Activated T-helper 2 cell treated with anti-CD3 and anti-CD28 coated beads, Interferon-gamma antibody, Interleukin-2, Interleukin-4, amounts not matched to agents 10 μg/mL and 5 μg/mL and 100 μg/mL, durations not matched to agents 14 hours and 24 hours and 36 hours (primary cell): Measurements from ENCODE around the gene SERPINA5. TPM values are rescaled to one million over a fixed set of nuclear protein-coding genes. Genes with fewer than 3 reads are reported as not detected.
"Not testable (repeated sequence)": the region's sequence is repeated elsewhere in the genome, so short reads cannot be mapped to it uniquely, and the experiment has no call there.

Experiments used
- DNase-seq: peaks from one replicate; pipeline ENCODE4 v3.0.0; 2021; ENCODE audit warnings: low spot score
- H3K27ac Mint-ChIP-seq: one replicate; pipeline ENCODE4 v1.8.0; 2021; ENCODE audit warnings: mixed read lengths
- H3K27me3 Mint-ChIP-seq: one replicate; pipeline ENCODE4 v1.8.0; 2021; ENCODE audit warnings: low read depth, mixed read lengths
- H3K36me3 Mint-ChIP-seq: one replicate; pipeline ENCODE4 v1.8.0; 2021; ENCODE audit warnings: low read depth, mixed read lengths
- H3K4me1 Mint-ChIP-seq: one replicate; pipeline ENCODE4 v1.8.0; 2021; ENCODE audit warnings: low read depth, mixed read lengths
- H3K4me3 Mint-ChIP-seq: one replicate; pipeline ENCODE4 v1.8.0; 2021; ENCODE audit warnings: low read depth, mild to moderate bottlenecking, moderate library complexity, mixed read lengths
- H3K9me3 Mint-ChIP-seq: one replicate; pipeline ENCODE4 v1.8.0; 2021; ENCODE audit warnings: mixed read lengths
- intact Hi-C: fragments of 100-400 bp; cut with micrococcal nuclease; formaldehyde crosslinking; loops from one replicate; pipeline ENCODE4 v1.15.1; 2023
- total RNA-seq: library from RNA; stranded (reverse); gene quantifications from 2 replicates; pipeline ENCODE4 v1.2.3, GENCODE V29; 2022

The SERPINA5 gene
- total RNA-seq, 1 donor from 2014 or later: not detected

- Mint-ChIP-seq H3K4me1 (no peaks in the 10 kb centered on the region), H3K9me3 (no peaks in the 10 kb centered on the region), H3K36me3 (no peaks in the 10 kb centered on the region), H3K27ac (no peak overlapping the region), H3K27me3 (no peaks in the 10 kb centered on the region), H3K4me3 (no peak overlapping the region)
- intact Hi-C loops: no loop called here
- no peak for DNase-seq
These were observed 21.5 kb downstream of the SERPINA5 start for GRCh38 chr14:94602722-94603121.

DNA sequence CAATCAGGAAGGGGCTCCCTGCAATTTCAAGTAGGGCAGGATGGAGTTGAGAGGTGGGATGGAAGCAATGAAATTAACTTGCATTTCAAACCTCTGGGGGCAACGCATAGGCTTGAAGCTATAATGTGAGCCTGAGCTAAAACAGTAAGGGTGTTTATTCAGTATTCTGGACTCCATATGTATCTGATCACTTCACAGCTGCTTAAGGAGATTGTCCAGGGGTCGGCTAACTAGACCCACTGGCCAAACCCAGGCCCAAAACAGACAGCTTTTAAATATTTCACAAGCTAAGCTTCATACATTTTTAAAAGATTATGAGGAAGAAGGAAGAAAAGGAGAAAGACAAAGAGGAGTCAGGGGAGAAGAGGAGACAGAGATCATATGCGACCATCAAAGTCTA, 24.1 kb downstream of the SERPINA5 start:
- intact Hi-C loops: no loop called here
- Mint-ChIP-seq H3K4me1 (no peaks in the 10 kb centered on the region), H3K27ac (no peak overlapping the region), H3K27me3 (no peaks in the 10 kb centered on the region), H3K9me3 (no peaks in the 10 kb centered on the region), H3K4me3 (no peak overlapping the region), H3K36me3 (no peaks in the 10 kb centered on the region)
- no peak for DNase-seq

- H3K4me1 Mint-ChIP-seq, H3K27ac Mint-ChIP-seq, DNase-seq, H3K4me3 Mint-ChIP-seq, H3K9me3 Mint-ChIP-seq, H3K36me3 Mint-ChIP-seq, intact Hi-C loops, H3K27me3 Mint-ChIP-seq: not testable (repeated sequence)
These were observed 27.7 kb downstream of the SERPINA5 start for GRCh38 chr14:94608966-94609365.

DNA sequence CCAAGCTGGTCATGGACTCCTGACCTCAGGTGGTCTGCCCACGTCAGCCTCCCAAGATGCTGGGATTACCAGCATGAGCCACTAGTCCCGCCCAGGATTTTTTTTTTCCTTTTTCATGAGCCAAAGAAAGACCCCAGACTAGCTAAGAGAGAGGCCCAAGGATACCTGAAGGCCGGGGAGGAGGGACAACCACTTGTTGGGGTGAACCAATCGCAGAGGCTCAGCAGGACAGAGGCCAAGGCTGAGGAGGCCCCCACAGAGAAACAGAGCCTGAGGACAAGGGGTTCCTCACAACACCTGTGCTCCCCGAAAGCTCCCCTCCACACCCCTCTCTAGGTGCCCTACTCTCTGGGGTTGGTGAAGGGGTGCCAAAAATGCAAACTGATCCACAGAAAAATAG, 30.0 kb downstream of the SERPINA5 start:
- H3K4me3 Mint-ChIP-seq: no peak overlapping the region
- no peak overlapping the region for H3K27ac Mint-ChIP-seq
- H3K36me3 Mint-ChIP-seq: no peaks in the 10 kb centered on the region
- no peaks in the 10 kb centered on the region for H3K27me3 Mint-ChIP-seq
- no peak for DNase-seq
- H3K4me1 Mint-ChIP-seq: no peaks in the 10 kb centered on the region
- intact Hi-C loops: no loop called here
- H3K9me3 Mint-ChIP-seq: no peaks in the 10 kb centered on the region

- H3K27ac Mint-ChIP-seq: no peak within 1 kb of the TSS
- peaks cover 6% of the 10 kb centered on the region for H3K9me3 Mint-ChIP-seq
- H3K27me3 Mint-ChIP-seq: no peaks in the 10 kb centered on the region
- no peak within 1 kb of the TSS for H3K4me3 Mint-ChIP-seq
- no peak for DNase-seq
- no peaks in the 10 kb centered on the region for H3K4me1 Mint-ChIP-seq
- intact Hi-C loops: no loop called here
- no peaks in the 10 kb centered on the region for H3K36me3 Mint-ChIP-seq
These were observed 30.9 kb downstream of the SERPINA5 start, which contains the start of gene SERPINA3 for GRCh38 chr14:94612174-94612573. SERPINA3 (plus strand) TSS chr14:94612391; CDS start chr14:94614442, 2,051 bp downstream.

DNA sequence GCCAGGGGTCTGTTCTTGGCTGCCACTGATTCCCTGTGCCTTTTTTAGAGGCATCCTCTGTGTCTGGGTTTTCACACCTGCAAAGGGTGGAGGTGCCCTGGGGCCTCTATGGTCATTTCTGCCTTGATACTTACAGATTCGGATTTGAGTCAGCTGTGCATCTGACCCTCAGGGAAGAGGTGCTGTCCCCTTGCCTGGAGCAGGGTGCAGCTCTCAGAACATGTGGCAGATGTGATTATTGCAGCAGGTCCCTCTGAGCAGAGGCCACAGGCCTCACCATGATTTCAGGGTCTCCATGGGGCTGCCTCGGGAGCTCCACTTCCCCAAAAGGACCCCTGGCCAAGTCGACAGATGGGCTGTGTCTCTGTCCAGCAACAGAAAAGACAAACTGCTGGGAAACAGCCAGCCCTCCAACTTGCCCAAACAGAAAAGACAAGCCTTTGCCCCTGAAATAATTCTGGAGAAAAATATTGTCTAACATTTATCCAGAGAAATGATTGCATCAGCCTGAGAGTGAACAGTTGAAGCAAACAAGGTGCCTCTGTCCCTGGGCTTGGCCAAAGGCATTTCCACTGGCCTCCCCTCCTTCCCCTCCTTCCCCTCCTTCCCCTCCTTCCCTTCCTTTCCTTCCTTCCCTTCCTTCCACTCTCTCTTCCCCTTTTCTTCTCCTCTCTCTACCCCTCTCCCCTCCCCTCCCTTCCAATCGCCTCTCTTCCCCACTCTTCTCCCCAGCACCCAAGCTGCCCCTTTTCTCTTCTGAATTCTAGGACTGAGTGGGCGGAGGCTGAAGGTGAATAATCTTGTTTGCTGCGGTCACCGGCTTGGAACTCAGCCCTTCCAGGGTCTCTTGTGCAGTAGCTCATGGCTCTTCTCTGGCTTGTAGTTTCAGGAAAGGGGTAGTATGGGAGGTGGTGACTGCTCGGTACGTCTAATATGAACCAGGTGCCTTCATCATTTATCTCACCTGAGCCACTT, 31.6 kb downstream of the SERPINA5 start:
- Mint-ChIP-seq H3K27me3 (no peaks in the 10 kb centered on the region), H3K27ac (no peak overlapping the region), H3K9me3 (peaks cover 13% of the 10 kb centered on the region), H3K4me1 (no peaks in the 10 kb centered on the region), H3K4me3 (no peak overlapping the region), H3K36me3 (no peaks in the 10 kb centered on the region)
- intact Hi-C loops: no loop called here
- no peak for DNase-seq

GRCh38 chr14:94613720-94614644, 32.8 kb downstream of the SERPINA5 start:
- peaks cover 23% of the 10 kb centered on the region for H3K9me3 Mint-ChIP-seq
- intact Hi-C loops: no loop called here
- H3K36me3 Mint-ChIP-seq: no peaks in the 10 kb centered on the region
- H3K27me3 Mint-ChIP-seq: no peaks in the 10 kb centered on the region
- no peak overlapping the region for H3K4me3 Mint-ChIP-seq
- no peak for DNase-seq
- no peak overlapping the region for H3K27ac Mint-ChIP-seq
- H3K4me1 Mint-ChIP-seq: no peaks in the 10 kb centered on the region

DNA sequence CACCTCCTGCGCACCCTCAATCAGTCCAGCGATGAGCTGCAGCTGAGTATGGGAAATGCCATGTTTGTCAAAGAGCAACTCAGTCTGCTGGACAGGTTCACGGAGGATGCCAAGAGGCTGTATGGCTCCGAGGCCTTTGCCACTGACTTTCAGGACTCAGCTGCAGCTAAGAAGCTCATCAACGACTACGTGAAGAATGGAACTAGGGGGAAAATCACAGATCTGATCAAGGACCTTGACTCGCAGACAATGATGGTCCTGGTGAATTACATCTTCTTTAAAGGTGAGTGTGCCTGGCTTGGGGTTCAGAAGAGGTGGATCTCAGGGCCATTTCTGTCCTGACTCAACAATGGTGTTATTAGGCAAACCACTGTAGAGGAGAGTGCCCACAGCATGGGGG, 33.6 kb downstream of the SERPINA5 start:
- intact Hi-C loops: no loop called here
- DNase-seq: no peak
- H3K9me3 Mint-ChIP-seq: peaks cover 24% of the 10 kb centered on the region

GRCh38 chr14:94615254-94615653, 34.0 kb downstream of the SERPINA5 start:
- peaks cover 24% of the 10 kb centered on the region for H3K9me3 Mint-ChIP-seq
- DNase-seq: no peak
- no peaks in the 10 kb centered on the region for H3K27me3 Mint-ChIP-seq
- no peak overlapping the region for H3K27ac Mint-ChIP-seq
- no peaks in the 10 kb centered on the region for H3K36me3 Mint-ChIP-seq
- H3K4me1 Mint-ChIP-seq: no peaks in the 10 kb centered on the region
- no peak overlapping the region for H3K4me3 Mint-ChIP-seq
- intact Hi-C loops: no loop called here

More for the DNA sequence above, 33.6 kb downstream of the SERPINA5 start:
- H3K36me3 Mint-ChIP-seq: no peaks in the 10 kb centered on the region
- H3K4me3 Mint-ChIP-seq: no peak overlapping the region
- H3K27me3 Mint-ChIP-seq: no peaks in the 10 kb centered on the region
- no peaks in the 10 kb centered on the region for H3K4me1 Mint-ChIP-seq
- H3K27ac Mint-ChIP-seq: no peak overlapping the region

DNA sequence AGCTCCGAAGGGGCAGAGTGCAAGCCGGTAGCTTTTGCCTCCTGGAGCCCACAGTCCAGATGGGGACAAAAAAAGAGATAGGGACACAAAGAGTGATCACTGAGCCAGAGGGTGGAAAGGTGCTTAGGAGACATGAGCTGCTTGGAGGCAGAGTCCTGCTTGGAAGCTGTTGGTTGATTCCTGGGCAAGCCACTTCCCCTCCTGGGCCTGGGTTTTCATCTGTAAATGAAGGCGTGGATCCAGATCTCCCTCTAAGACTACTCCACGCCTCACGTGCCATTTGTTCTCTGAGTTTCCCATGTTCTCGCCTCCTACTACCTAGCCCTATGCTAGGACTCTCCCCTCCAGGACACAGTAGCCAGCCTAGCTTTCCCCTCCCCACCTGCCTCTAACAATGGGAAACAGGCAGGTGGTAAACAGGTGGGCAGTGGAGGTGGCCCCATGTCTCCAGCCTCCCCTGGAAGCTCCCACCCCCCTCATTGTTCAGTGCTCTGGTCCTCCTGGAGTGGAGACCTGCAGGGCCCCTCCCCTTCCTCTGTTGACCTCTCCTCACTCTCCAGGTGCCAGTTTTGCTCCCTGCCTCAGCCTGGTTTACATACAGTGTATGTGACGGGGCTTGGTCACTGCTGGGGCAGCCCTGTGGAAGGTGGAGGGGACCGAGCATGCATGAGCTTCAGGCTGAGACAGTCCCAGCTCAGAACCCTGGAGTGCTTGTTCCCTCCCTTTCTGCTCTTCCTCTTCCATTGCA, 34.8 kb downstream of the SERPINA5 start:
- intact Hi-C loops: no loop called here
- H3K4me3 Mint-ChIP-seq: no peak overlapping the region
- H3K27me3 Mint-ChIP-seq: no peaks in the 10 kb centered on the region
- peaks cover 24% of the 10 kb centered on the region for H3K9me3 Mint-ChIP-seq
- H3K36me3 Mint-ChIP-seq: no peaks in the 10 kb centered on the region
- DNase-seq: no peak
- H3K4me1 Mint-ChIP-seq: no peaks in the 10 kb centered on the region
- no peak overlapping the region for H3K27ac Mint-ChIP-seq

DNA sequence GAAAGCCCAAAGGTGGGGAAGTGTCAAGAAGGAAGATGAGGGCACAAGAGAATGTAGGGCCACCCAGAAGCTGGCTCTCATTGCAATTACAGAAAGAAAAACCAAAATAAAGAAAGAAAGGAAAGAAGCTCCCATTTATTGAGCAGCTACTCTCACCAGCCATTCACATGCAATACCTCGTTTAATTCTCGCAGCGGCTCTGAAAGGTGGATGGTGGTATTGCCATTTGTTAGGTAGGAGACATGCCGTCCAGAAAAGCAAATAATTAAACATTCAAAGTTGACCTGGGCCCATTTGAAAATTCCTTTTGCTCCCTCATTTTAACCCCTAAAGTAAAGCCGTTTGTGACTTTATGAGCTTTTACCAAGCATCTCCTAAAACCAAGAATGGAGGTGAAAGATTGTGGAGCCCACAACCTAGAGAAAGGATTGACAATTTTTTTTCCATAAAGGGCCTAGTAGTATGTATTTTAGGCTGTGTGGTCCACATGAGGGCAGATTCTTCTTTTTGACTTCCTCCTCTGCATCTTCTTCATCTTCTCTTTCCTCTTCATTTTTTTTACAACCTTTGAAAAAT, 36.2 kb downstream of the SERPINA5 start:
- no peak for DNase-seq
- Mint-ChIP-seq H3K4me3 (no peak overlapping the region), H3K27me3 (no peaks in the 10 kb centered on the region), H3K27ac (no peak overlapping the region), H3K9me3 (peaks cover 24% of the 10 kb centered on the region), H3K4me1 (no peaks in the 10 kb centered on the region), H3K36me3 (no peaks in the 10 kb centered on the region)
- intact Hi-C loops: no loop called here
